ENCODE measurements around the gene ZNF277. TPM values are rescaled to one million over a fixed set of nuclear protein-coding genes. Genes with fewer than 3 reads are reported as not detected.

ZNF277 gene
- total RNA-seq (10 to 100 TPM; 32.1 to 52.5 TPM), polyA plus RNA-seq (ENCODE audit: insufficient read length in 2 of 2) (10 to 100 TPM; 18.2 to 22.8 TPM)
- long read RNA-seq, donor 1, transcript ZNF277-201 (12 exons, 1,849 nt): major isoform, 9 of 15 reads
- long read RNA-seq, donor 1, partial matches to known transcripts: 5 of 15 reads
- long read RNA-seq, donor 1, other reads (novel, unspliced or antisense): 0 of 15 reads
- long read RNA-seq, donor 2, partial matches to known transcripts: 0 of 1 reads
- long read RNA-seq, donor 2, other reads (novel, unspliced or antisense): 0 of 1 reads
- long read RNA-seq, donor 3, partial matches to known transcripts: 0 of 2 reads
- long read RNA-seq, donor 3, other reads (novel, unspliced or antisense): 0 of 2 reads
- long read RNA-seq, donor 4, transcript ZNF277-201 (12 exons, 1,849 nt): major isoform, 6 of 15 reads
- long read RNA-seq, donor 4, partial matches to known transcripts: 6 of 15 reads
- long read RNA-seq, donor 4, other reads (novel, unspliced or antisense): 0 of 15 reads

GRCh38 chr7:112206238-112206990 lies at the start of gene ZNF277, which contains the start of gene DOCK4:
Gene ZNF277 (plus strand): TSS chr7:112206695. CDS start chr7:112206717, 22 bp downstream.
Gene DOCK4 (minus strand): TSS chr7:112206399. CDS start chr7:112206138, 261 bp downstream.
- no peaks in the 10 kb centered on the region for H3K9me3 ChIP-seq (ENCODE audit: control insufficient read depth, insufficient read depth, low read length)
- peak within 1 kb of the TSS; percentile 96 for H3K4me3 ChIP-seq (ENCODE audit: low read depth, low read length)
- no peaks in the 10 kb centered on the region for H3K4me1 ChIP-seq (ENCODE audit: control insufficient read depth, insufficient read depth, low read length)
- 0% methylated on average over 64 of the region's 67 CpGs for whole genome bisulfite sequencing (ENCODE audit: insufficient coverage)
- peak; percentile 98 to 100 (median 100) for DNase-seq (ENCODE audit: low read depth in 4 of 6, low spot score in 6 of 6)
- H3K36me3 ChIP-seq (ENCODE audit: control insufficient read depth, insufficient read depth, low read length): no peaks in the 10 kb centered on the region
- H3K27ac ChIP-seq (ENCODE audit: low read depth, low read length): peak within 1 kb of the TSS; percentile 95
- H3K27me3 ChIP-seq (ENCODE audit: control insufficient read depth, insufficient read depth, low read length): no peaks in the 10 kb centered on the region

GRCh38 chr7:112157072-112157471 lies 49.4 kb upstream of the ZNF277 start:
- no peak overlapping the region for H3K27ac ChIP-seq (ENCODE audit: low read depth, low read length)
- DNase-seq (ENCODE audit: low read depth in 4 of 6, low spot score in 6 of 6): no peak
- H3K4me1 ChIP-seq (ENCODE audit: control insufficient read depth, insufficient read depth, low read length): peaks cover 7% of the 10 kb centered on the region
- no peaks in the 10 kb centered on the region for H3K9me3 ChIP-seq (ENCODE audit: control insufficient read depth, insufficient read depth, low read length)
- H3K36me3 ChIP-seq (ENCODE audit: control insufficient read depth, insufficient read depth, low read length): no peaks in the 10 kb centered on the region
- no peaks in the 10 kb centered on the region for H3K27me3 ChIP-seq (ENCODE audit: control insufficient read depth, insufficient read depth, low read length)
- no peak overlapping the region for H3K4me3 ChIP-seq (ENCODE audit: low read depth, low read length)
- no CpG with 5 or more reads among the region's 4 CpGs for WGBS (ENCODE audit: insufficient coverage)

GRCh38 chr7:112159351-112159750 lies 47.1 kb upstream of the ZNF277 start:
- Histone ChIP-seq H3K27ac (ENCODE audit: low read depth, low read length) (no peak overlapping the region), H3K9me3 (ENCODE audit: control insufficient read depth, insufficient read depth, low read length) (no peaks in the 10 kb centered on the region), H3K27me3 (ENCODE audit: control insufficient read depth, insufficient read depth, low read length) (no peaks in the 10 kb centered on the region), H3K36me3 (ENCODE audit: control insufficient read depth, insufficient read depth, low read length) (no peaks in the 10 kb centered on the region), H3K4me3 (ENCODE audit: low read depth, low read length) (no peak overlapping the region), H3K4me1 (ENCODE audit: control insufficient read depth, insufficient read depth, low read length) (peaks cover 16% of the 10 kb centered on the region)
- DNase-seq (ENCODE audit: low read depth in 4 of 6, low spot score in 6 of 6): no peak
- 89% methylated on average over 7 of the region's 8 CpGs for WGBS (ENCODE audit: insufficient coverage)

GRCh38 chr7:112160130-112160770 lies 46.2 kb upstream of the ZNF277 start:
- Histone ChIP-seq H3K36me3 (ENCODE audit: control insufficient read depth, insufficient read depth, low read length) (no peaks in the 10 kb centered on the region), H3K27me3 (ENCODE audit: control insufficient read depth, insufficient read depth, low read length) (no peaks in the 10 kb centered on the region), H3K4me1 (ENCODE audit: control insufficient read depth, insufficient read depth, low read length) (peaks cover 16% of the 10 kb centered on the region), H3K9me3 (ENCODE audit: control insufficient read depth, insufficient read depth, low read length) (no peaks in the 10 kb centered on the region), H3K27ac (ENCODE audit: low read depth, low read length) (peak overlapping the region; percentile 59), H3K4me3 (ENCODE audit: low read depth, low read length) (no peak overlapping the region)
- 50% methylated on average over 1 of the region's 2 CpGs for WGBS (ENCODE audit: insufficient coverage)
- DNase-seq (ENCODE audit: low read depth in 4 of 6, low spot score in 6 of 6): peak in 1 of 6 donors; percentile 60

- WGBS (ENCODE audit: insufficient coverage): 67% methylated on average over 2 of the region's 7 CpGs
- H3K27ac ChIP-seq (ENCODE audit: low read depth, low read length): peak overlapping the region; percentile 59
- H3K4me1 ChIP-seq (ENCODE audit: control insufficient read depth, insufficient read depth, low read length): peaks cover 16% of the 10 kb centered on the region
- H3K36me3 ChIP-seq (ENCODE audit: control insufficient read depth, insufficient read depth, low read length): no peaks in the 10 kb centered on the region
- DNase-seq (ENCODE audit: low read depth in 4 of 6, low spot score in 6 of 6): no peak
- H3K4me3 ChIP-seq (ENCODE audit: low read depth, low read length): no peak overlapping the region
- no peaks in the 10 kb centered on the region for H3K27me3 ChIP-seq (ENCODE audit: control insufficient read depth, insufficient read depth, low read length)
- H3K9me3 ChIP-seq (ENCODE audit: control insufficient read depth, insufficient read depth, low read length): no peaks in the 10 kb centered on the region
Observed at GRCh38 chr7:112160771-112161150, 45.7 kb upstream of the ZNF277 start.

GRCh38 chr7:112161253-112162141 lies 45.0 kb upstream of the ZNF277 start:
- no CpG with 5 or more reads among the region's 3 CpGs for WGBS (ENCODE audit: insufficient coverage)

GRCh38 chr7:112162142-112162766 lies 44.2 kb upstream of the ZNF277 start:
- Histone ChIP-seq H3K27ac (ENCODE audit: low read depth, low read length) (peak overlapping the region; percentile 59), H3K27me3 (ENCODE audit: control insufficient read depth, insufficient read depth, low read length) (no peaks in the 10 kb centered on the region), H3K36me3 (ENCODE audit: control insufficient read depth, insufficient read depth, low read length) (no peaks in the 10 kb centered on the region), H3K9me3 (ENCODE audit: control insufficient read depth, insufficient read depth, low read length) (no peaks in the 10 kb centered on the region), H3K4me1 (ENCODE audit: control insufficient read depth, insufficient read depth, low read length) (peaks cover 16% of the 10 kb centered on the region), H3K4me3 (ENCODE audit: low read depth, low read length) (no peak overlapping the region)
- 0% methylated on average over 1 of the region's 2 CpGs for WGBS (ENCODE audit: insufficient coverage)
- DNase-seq (ENCODE audit: low read depth in 4 of 6, low spot score in 6 of 6): peak; percentile 43 to 89 (median 68)

More at GRCh38 chr7:112161253-112162141, 45.0 kb upstream of the ZNF277 start:
- no peaks in the 10 kb centered on the region for H3K27me3 ChIP-seq (ENCODE audit: control insufficient read depth, insufficient read depth, low read length)
- H3K36me3 ChIP-seq (ENCODE audit: control insufficient read depth, insufficient read depth, low read length): no peaks in the 10 kb centered on the region
- no peaks in the 10 kb centered on the region for H3K9me3 ChIP-seq (ENCODE audit: control insufficient read depth, insufficient read depth, low read length)
- peak in 1 of 6 donors; percentile 67 for DNase-seq (ENCODE audit: low read depth in 4 of 6, low spot score in 6 of 6)
- H3K4me1 ChIP-seq (ENCODE audit: control insufficient read depth, insufficient read depth, low read length): peaks cover 16% of the 10 kb centered on the region
- no peak overlapping the region for H3K4me3 ChIP-seq (ENCODE audit: low read depth, low read length)
- H3K27ac ChIP-seq (ENCODE audit: low read depth, low read length): peak overlapping the region; percentile 59

GRCh38 chr7:112162784-112163506 lies 43.5 kb upstream of the ZNF277 start:
- H3K36me3 ChIP-seq (ENCODE audit: control insufficient read depth, insufficient read depth, low read length): no peaks in the 10 kb centered on the region
- DNase-seq (ENCODE audit: low read depth in 4 of 6, low spot score in 6 of 6): peak in 1 of 6 donors; percentile 43
- no peaks in the 10 kb centered on the region for H3K27me3 ChIP-seq (ENCODE audit: control insufficient read depth, insufficient read depth, low read length)
- H3K4me1 ChIP-seq (ENCODE audit: control insufficient read depth, insufficient read depth, low read length): peaks cover 16% of the 10 kb centered on the region
- H3K9me3 ChIP-seq (ENCODE audit: control insufficient read depth, insufficient read depth, low read length): no peaks in the 10 kb centered on the region
- peak overlapping the region; percentile 59 for H3K27ac ChIP-seq (ENCODE audit: low read depth, low read length)
- 28% methylated on average over 4 of the region's 6 CpGs for WGBS (ENCODE audit: insufficient coverage)
- no peak overlapping the region for H3K4me3 ChIP-seq (ENCODE audit: low read depth, low read length)
